GM19467 (cell line): ENCODE results near the gene ROPN1.

Source experiments
- ATAC-seq: cut with Tn5 transposase; IDR thresholded peaks from one replicate; pipeline ENCODE4 v1.9.1; 2021; ENCODE audit warnings: mild to moderate bottlenecking, moderate library complexity; ENCODE audit not compliant: unreplicated experiment

ROPN1 gene

GRCh38 chr3:123951522-123952447 lies 40.1 kb downstream of the ROPN1 start:
- ATAC-seq, result no peak

DNA sequence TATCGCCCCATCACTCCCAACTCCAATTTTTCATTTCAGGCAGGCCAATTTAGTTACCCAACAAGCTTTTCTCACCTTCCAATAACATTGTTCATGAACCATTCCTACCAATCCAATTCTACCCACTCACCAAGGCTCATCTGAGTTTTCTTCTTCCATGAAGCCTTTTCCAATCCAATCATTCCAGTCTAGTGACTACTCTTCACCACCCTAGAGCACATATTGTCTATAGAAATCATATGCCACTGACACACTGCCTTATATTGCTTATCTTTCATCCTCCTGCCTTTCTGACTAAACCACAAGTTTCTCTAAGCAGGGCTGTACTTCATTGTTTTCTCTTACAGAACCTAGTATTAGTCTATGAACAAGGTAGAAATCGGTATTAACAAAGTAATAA lies 42.3 kb downstream of the ROPN1 start:
- no peak for ATAC-seq

GRCh38 chr3:123948449-123948848 lies 43.5 kb downstream of the ROPN1 start:
- no peak for ATAC-seq

DNA sequence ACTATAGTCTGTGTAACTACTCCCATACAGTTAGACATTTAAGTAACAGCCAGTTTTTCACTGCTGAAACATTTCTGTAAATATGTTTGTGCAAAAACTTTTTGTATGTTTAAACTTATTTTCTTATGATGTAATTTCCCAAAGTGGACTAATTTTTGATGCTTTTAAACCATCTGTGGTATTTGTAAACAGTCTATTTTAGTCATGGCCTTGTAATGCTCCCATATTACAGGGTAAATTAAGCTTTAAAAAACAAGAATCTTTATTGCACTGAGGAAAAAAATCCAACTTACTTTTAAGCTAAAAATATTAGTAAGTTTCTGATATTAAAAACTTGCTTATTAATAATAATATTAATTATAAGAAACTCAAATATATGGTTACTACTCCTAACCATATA lies 44.4 kb downstream of the ROPN1 start:
- ATAC-seq, result no peak

DNA sequence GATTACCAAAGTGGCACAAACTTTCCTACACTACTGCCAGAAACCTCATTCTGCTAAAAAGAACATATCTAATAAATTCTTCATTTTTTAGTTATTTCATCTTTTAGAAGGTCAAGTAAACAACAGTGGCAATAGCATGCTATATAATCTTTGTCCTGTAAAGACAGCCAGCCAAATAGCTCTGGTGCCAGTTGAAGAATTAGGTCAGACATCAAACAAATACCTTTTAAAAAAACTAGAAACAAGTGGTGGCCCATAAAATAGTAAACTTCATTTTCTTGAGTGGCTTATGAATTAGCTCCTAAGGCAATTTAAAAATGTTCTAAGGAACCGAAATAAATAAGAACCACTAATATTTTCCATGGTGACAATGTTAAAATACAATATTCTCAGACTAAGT lies 50.4 kb downstream of the ROPN1 start:
- no peak for ATAC-seq

- no peak for ATAC-seq
Observed at GRCh38 chr3:123941121-123941520, 50.8 kb downstream of the ROPN1 start.

GRCh38 chr3:123939706-123940105 lies 52.2 kb downstream of the ROPN1 start:
- no peak for ATAC-seq

- no peak for ATAC-seq
Observed at GRCh38 chr3:123936400-123936799, 55.5 kb downstream of the ROPN1 start.

DNA sequence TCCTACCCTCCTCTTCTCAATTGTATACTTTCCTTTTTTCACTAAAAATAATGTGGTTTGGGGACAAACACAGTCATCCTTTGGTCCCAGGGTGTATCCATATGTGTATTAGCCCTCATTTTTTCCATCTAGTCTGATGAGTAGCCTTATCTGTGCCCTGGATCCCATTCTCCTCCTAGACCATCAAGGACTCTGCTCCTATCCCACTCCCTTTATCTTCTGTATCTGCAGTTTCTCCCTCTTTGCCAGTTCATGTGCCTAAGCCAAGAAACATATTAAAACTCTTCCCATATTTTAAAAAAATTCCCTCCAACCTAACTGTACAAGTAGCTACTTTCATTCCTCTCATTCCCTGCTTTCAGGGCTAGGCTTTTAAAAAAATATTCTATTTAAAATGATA lies 56.1 kb downstream of the ROPN1 start:
- ATAC-seq, result no peak

DNA sequence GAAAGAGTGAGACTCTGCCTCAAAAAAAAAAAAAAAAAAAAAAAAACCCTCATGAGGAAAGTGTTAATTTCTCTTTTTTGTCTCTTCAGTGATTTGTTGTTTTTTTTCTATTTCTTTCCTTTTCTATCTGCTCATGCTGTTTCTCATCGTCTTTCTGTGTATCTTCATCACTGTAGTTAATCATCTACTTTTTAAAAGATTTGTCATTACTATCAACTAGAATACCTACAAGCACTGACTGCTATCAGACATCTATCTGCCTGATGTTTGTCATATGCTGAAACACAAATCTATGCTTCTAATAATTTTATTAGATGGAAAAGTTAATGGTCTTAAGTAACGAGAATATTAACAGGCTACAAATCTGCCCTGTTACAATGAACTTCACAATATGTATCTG lies 57.7 kb downstream of the ROPN1 start:
- no peak for ATAC-seq

DNA sequence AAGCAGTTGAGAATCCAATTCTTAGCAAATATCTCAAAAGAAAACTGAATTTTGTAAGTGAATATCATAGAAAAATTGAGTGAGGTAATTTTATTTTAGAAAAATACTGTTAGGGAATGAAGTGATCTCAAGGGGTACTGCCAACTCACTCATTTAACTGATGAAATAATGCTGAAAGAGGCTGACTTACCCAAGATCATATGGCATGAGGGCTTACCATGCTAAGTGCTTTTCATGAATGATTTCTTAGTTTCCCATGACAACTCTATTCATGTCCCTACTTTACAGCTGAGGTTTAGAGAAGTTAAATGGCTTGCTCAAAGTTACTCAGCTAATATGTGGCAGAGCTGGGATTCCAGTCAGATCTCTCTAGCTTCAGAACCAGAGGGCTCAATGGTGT lies 61.5 kb downstream of the ROPN1 start:
- ATAC-seq, result no peak

GRCh38 chr3:123929325-123929724 lies 62.6 kb downstream of the ROPN1 start:
- ATAC-seq, result no peak

- ATAC-seq, result no peak
Observed at GRCh38 chr3:123926396-123926795, 65.5 kb downstream of the ROPN1 start.

GRCh38 chr3:123920868-123921267 lies 71.1 kb downstream of the ROPN1 start:
- no peak for ATAC-seq

DNA sequence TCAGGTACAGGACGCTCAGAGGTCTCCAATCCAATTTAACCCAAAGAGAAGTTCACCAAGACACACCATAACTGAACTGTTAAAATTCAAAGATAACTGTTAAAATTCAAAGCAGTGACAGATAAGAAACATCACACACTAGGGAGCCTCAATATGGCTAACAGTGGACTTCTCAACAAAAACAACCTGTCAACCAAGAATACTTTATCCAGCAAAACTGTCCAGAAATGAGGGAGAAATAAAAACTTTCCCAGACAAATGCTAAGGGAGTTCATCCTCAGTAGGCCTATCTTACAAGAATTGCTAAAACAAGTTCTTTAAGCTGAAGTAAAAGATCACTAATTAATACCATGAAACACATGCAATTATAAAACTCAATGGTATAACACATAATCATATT lies 71.5 kb downstream of the ROPN1 start:
- no peak for ATAC-seq

DNA sequence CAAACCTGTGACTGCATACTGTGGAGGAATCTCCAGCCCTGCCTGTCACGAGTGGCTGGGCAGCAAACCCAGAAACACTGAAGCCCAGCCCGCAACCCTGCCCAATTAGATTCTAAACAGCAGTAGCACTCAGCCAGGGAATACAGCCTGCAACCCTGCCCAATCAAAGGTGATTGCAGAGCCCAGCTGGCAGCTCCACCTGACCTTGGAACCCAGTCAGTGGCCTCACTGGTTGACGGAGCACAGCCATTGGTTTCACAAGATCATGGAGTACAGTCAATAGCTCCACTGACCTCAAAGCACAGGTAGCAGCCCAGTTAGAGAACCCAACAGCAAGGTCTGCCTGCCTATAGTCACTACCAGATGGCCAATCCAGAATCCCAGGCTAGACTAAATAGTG lies 72.6 kb downstream of the ROPN1 start:
- ATAC-seq, result no peak
